HG02885 (cell line): Measurements from ENCODE around the gene METRN.
"Not testable (repeated sequence)": the region's sequence is repeated elsewhere in the genome, so short reads cannot be mapped to it uniquely, and the experiment has no call there.

ENCODE experiments used
- ATAC-seq: cut with Tn5 transposase; IDR thresholded peaks from one replicate; pipeline ENCODE4 v1.9.1; 2021; ENCODE audit warnings: mild to moderate bottlenecking; ENCODE audit not compliant: unreplicated experiment, poor library complexity

METRN gene

DNA sequence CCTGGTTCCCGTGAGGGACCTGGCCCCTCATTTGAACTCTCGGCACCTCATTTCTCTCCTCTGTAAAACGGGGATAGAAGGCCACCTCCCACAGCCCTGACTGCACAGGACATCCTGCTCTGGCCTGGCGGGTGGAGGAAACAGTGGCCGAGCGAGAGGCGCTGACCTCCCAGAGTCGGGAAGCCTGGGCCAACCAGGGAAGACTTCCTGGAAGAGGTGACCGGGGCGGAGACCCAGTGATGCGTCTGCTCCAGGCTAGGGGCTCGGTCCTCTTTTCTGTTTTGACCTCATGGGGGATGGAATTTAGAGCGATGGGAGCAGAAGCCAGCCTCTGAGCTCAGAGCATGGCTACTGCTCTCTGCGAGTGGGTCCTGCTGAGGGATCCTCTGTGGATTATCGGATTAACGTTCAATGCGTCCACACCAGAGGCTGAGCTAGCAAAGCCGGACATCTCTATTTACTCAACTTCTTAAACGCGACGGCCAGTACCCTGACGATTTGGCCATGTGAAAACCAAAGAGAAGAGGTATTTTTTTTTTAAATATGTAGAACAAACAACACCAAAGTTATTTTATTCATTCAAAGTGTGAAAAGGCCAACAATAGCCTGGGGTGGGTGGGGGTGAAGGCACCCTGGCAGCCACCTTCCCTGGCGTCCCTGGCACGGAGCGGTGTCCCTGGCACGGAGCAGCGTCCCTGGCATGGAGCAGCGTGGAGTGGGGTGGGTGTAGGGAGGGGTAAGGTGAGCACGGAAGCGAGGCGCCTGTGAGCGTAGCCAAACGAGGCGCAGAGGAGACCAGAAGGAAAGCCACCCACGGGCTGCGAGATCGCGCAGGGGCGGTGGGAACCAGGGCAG, 36.5 kb downstream of the METRN start:
- no peak for ATAC-seq

DNA sequence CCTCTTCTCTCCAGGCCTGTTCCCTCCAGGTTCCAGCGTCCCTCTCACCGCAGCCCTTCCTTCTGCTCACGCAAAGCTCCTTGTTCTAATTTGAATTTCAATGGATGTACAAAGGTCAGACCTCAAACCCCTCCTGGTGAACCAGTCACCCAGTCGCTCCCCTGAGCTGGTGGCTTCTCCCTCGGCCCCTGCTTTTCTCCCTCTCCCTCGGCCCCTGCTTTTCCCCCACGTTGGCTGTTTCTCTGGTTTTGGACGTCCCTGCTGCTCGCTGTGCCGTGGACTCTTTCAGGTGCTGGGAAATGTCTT, 37.0 kb downstream of the METRN start:
- no peak for ATAC-seq

DNA sequence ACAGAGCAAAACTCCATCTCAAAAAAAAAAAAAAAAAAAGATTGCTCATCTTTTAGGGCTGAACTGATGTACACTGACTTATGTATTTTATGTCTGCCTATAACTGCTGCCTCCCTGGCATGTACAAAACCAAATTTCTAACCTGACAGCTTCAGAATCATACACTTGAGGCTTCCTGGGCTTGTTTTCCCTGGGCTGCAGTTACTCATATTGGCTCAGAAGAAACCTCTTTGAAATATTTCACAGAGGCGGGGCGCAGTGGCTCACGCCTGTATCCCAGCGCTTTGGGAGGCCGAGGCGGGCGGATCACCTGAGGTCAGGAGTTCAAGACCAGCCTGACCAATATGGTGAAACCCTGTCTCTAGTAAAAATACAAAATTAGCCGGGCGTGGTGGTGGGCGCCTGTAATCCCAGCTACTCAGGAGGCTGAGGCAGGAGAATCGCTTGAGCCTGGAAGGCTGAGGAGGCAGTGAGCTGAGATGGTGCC, 39.2 kb downstream of the METRN start:
- ATAC-seq = not testable (repeated sequence)

DNA sequence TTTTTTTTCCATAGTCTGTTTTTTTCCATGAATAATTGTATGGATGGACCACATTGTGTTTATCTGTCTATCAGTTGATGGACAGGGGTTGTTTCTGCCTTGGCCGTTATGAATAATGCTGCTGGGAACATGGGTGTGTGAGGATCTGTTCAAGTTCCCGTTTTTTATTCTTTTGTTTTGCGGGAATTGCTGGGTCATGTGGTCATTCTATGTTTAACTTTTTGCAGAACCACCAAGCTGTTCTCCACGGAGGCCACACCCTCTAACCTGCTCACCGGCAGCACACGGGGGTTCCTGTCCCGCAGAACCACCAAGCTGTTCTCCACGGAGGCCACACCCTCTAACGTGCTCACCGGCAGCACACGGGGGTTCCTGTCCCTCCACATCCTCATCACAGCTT, 39.7 kb downstream of the METRN start:
- no peak for ATAC-seq

DNA sequence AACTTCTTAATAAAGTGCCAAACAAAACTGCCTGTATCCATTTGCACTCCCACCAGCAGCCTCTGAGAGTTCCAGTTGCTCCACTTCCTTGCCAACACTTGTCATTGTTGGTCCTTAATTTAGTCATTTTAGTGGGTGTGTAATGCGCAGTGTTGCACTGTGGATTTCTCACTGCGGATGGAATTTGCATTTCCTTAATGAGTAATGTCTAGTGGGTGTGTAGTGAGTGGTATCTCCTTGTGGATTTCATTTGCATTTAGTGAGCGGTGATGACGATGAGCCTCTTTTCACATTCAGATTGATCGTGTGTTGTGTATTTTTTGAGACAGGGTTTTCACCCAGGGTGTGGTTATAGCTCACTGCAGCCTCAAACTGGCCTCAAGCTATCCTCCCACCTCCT, 41.5 kb downstream of the METRN start:
- ATAC-seq = no peak

DNA sequence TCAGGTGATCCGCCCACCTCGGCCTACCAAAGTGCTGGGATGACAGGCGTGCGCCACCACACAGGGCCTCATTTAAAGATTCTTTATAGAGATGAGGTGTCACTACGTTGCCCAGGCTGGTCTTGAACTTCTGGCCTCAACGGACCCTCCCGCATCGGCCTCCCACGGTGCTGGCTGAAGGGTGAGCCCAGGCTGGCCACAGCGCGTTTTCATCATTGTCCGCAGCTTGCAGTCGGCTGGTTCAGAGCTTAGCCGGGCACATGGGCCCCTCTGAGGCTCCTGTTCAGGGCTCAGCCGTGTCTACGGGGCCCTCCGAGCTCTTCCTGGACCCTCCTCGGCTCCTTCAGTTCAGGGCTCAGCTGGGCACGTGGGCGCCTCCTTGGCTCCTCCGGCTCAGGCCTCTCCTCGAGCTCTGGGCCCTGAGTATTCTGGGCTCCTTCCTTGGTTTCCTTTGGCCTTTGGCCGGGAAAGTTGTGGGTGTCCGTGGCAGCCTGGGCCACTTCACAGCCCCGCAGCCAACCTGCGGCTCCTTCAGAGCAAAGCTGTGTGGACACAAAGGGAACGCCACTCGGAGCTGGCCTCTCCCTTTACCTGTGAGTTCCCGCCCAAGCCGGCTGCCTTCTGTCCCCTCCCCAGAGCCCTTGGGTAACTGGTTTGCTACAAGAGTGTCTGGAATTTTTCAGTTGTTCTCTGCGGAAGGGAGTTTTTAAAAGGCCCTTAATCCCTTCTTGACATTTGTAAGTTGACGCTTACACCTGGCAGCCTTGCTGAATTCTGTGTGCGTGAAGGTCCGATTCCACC, 44.4 kb downstream of the METRN start:
- no peak for ATAC-seq

DNA sequence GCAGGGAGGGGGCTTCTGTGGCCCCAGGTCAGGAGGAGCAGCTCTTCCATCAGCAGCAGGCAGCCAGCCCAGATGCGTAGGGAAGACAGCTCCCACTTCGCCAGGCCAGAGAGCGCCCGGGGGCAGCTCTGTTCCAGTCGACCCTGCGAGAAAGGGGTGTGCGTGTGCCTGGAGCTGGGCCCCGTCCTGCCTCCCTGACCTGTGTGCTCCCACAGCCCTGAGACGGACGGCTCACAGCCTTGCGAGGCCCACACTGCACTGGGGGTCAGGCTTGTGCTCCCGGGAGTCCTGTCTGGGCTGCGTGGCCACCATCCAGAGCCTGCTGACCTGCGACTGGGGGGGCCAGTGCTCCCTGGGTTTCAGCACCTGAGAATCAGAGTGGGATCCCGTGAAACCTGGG, 45.1 kb downstream of the METRN start:
- no peak for ATAC-seq

DNA sequence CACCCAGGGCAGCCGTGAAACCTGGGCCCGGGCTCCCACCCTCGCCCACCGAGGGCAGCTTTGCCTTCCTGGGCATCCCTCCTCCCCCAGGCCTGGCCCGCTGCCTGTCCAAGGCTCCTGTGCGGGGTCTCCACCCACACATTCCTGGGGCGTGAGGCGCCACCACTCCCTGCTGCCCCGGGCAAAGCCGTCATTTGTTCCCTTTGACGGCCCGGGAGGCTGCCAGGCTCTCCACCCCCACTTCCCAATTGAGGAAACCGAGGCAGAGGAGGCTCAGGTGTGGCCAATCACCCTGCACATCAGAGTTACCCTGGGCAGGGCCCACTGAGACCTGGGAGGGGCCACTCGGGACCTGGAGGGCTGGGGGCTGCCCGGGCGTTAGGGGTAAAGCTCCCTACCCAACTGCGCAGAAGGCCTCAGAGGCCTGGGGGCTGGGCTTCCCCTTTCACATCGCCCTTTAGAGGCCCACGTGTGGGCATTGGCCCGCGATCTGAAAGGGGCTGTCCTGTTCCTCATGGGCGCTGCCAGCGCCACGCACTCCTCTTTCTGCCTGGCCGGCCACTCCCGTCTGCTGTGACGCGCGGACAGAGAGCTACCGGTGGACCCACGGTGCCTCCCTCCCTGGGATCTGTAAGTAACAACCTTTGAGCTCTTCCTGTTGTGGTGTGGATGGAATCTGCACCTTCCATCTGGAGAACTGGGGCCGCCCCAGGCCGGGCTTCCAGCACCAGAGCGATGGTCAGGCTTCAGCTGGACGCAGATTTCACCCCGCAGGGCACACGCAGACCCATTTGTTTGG, 45.8 kb downstream of the METRN start, which contains the start of gene MSLN:
MSLN (plus strand) TSS at position 190 of the 799 bp plus-strand sequence. CDS start 1,947 bp downstream, outside the sequence.
- no peak for ATAC-seq

DNA sequence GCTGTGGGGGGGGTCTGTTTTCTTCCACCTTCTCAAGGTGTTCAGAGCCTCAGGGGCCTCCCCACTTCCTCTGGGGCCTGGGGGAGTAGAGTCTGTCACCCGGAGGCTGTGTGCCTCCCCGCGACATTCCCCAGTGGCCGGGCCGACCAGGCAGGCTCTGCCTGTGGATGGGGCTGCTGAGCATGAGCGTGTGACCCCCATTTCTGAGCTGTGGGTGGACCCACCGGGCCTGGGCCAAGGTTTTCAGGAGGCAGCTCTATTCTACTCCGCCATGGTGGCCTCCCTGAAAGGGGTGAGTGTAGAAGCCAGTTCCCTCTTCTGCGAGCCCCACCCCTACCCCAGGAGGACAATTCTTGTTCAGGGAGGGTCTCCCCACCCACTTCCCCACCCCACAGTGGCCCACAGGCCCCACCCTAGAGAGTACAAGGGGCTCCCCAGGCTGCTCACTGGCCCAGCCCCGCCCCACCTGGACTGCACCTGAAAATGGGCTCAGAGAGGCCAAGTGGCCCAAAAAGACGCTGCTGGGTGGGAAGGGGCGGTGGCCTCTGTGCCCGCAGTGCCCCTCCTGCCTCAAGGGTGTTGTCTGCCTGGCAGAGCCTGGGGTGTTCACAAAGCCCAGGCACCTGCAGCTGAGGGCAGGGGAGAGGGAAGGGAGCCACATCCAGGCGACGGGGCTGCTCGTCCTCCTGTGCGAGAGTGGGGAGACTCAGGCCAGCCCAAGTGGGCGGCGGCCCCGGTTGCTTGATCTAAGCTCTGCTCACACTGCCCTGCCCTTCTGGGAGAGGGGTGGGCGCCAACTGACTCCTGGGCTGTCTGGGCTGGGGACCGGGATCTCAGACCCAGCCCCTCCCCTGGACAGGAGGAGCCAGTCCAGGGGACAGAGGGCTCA, 47.0 kb downstream of the METRN start:
- ATAC-seq = no peak

DNA sequence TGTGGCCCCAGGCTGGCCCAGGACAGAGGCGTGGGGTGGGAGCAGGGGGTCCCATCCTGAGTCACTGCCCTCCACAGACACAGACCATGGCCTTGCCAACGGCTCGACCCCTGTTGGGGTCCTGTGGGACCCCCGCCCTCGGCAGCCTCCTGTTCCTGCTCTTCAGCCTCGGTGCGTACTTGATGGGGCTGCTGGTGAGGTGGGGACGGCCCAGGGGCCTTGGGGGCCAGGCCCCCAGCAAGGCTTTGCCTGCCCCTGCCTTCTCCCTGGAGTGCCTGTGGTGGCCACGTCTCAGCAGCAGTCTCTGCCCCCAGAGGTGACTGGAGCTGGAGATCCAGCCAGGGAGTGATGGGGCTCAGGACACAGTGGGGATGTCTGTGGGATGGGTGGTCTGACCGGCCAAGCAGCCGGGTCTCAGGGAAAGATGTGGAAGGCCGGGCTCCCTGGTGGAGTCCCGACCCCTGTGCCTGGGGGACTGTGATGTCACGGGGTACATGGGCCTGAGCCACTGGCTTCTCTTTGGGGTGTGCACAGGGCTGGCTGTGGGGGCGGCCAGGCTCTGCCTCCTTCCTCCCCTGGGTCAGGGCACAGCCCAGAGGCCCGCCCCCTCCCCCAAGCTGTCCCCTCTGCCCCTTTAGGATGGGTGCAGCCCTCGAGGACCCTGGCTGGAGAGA, 47.8 kb downstream of the METRN start:
- no peak for ATAC-seq

DNA sequence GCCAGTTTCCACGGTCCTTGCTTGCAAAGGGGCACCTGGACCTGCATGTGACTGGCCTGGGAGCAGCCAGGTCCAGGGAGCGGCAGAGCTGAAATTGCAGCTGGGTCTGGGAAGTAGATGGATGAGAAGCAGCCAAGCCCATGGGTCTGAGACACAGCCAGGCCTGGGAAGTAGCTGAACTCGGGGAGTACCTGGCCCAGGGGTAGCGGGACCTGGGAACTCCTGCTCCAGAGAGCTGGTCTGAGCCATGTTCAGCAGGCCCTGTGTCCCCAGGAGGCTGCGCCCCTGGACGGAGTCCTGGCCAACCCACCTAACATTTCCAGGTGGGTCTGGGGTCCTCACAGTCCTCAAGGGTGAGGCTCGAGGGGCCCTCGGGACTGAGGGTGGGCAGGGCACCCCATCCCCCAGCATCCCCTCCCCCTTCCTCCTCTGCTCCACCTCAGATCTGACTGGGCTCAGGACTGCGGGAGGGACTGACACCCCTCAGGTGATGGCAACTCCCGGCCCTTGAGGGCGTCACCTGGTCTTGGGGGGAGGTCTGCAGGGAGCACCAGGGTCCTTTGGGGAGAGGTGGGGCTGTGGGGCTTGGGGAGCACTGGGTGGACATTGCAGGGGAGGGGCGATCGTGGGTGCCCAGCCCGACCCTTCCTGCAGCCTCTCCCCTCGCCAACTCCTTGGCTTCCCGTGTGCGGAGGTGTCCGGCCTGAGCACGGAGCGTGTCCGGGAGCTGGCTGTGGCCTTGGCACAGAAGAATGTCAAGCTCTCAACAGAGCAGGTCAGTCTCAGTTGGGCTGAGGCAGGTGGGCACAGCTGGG, 48.7 kb downstream of the METRN start:
- no peak for ATAC-seq

DNA sequence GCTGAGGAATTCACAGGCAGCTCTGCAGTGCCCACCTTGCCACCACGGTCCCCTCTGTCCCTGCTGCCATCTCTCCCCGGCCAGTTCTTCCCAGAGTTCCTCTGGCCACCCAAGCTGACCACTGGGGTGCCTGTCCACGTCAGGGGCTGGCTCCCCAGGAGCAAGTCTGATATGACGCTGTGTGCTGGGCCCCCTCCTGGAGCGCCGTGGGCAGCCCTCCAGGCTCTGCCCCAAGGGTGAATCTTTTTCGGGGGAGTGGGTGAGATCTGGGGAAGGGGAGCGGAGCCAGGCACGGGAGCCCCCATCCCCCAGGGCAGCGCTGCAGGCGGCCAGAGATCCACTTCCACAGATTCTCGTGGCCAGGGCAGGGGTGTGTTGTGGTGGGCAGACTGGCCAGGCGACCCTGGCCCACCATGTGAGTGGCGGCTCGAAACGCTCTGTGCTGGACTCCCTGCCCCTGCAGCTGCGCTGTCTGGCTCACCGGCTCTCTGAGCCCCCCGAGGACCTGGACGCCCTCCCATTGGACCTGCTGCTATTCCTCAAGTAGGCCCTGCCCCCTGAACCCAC, 49.3 kb downstream of the METRN start:
- no peak for ATAC-seq

DNA sequence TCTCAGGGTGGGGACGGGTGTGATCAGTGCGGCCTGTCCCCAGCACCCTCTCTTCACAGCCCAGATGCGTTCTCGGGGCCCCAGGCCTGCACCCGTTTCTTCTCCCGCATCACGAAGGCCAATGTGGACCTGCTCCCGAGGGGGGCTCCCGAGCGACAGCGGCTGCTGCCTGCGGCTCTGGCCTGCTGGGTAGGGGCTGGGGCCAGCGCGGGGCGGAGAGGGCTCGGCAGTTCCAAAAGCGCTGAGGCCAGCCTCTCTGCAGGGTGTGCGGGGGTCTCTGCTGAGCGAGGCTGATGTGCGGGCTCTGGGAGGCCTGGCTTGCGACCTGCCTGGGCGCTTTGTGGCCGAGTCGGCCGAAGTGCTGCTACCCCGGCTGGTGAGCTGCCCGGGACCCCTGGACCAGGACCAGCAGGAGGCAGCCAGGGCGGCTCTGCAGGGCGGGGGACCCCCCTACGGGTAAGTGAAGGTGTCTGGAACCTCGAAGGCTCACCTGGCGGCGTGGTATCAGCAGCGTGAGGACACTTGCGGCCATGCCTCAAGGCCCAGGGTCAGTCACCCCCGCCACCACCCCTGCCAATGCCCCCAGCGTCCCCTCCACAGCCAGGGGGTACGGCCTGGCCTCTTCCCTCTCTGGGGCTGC, 50.0 kb downstream of the METRN start:
- no peak for ATAC-seq

DNA sequence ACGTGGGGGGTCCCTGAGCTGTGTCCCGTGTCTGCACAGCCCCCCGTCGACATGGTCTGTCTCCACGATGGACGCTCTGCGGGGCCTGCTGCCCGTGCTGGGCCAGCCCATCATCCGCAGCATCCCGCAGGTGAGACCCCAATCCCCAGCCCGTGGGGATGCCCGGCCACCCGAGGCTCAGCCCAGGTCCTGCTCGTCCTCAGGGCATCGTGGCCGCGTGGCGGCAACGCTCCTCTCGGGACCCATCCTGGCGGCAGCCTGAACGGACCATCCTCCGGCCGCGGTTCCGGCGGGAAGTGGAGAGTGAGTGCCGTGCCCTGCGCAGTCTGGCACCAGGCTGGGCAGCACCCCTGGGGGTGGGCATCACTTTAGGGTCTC, 50.6 kb downstream of the METRN start:
- no peak for ATAC-seq

DNA sequence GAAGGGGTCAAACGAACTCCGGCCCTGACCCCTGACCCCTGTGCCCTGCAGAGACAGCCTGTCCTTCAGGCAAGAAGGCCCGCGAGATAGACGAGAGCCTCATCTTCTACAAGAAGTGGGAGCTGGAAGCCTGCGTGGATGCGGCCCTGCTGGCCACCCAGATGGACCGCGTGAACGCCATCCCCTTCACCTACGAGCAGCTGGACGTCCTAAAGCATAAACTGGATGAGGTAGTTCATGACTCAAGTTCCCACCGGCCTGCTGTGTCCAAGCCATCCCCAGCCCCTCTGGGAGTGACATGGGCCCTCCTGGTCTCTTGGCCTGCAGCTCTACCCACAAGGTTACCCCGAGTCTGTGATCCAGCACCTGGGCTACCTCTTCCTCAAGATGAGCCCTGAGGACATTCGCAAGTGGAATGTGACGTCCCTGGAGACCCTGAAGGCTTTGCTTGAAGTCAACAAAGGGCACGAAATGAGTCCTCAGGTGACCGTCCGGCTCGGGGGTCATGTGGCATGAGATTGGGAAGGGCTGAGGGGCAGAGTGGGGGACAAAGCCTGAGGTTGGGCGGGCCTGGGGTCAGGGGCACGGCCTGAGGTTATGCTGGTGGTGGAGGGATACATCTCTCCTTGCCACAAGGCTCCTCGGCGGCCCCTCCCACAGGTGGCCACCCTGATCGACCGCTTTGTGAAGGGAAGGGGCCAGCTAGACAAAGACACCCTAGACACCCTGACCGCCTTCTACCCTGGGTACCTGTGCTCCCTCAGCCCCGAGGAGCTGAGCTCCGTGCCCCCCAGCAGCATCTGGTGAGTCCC, 51.3 kb downstream of the METRN start:
- ATAC-seq = no peak

DNA sequence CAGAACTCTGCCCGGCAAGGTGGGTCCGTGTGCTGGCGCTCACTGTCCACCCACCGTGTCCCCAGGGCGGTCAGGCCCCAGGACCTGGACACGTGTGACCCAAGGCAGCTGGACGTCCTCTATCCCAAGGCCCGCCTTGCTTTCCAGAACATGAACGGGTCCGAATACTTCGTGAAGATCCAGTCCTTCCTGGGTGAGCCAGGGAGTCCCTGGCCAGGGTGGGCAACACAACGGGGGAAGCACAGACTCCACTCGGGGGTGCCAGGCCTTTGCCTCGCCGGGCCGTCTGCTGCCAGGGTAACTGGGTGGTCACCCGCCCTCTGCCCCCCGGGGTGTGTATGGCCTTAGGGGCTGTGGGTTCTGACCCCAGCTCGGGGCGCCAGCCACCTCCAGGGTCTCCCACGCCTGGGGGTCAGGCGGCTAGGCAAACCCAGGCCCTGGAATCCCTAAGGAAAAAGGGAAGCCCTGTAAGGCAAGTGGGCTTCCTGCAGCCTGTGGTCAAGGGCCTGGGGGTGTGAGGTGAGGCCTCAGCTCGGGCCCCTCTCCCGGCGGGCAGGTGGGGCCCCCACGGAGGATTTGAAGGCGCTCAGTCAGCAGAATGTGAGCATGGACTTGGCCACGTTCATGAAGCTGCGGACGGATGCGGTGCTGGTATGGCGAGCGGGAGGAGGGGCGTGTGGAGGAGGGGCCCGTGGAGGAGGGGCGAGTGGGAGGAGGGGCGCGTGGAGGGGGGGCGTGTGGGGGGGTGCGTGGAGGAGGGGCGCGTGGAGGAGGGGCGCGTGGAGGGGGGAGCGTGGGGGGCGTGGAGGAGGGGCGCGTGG, 52.1 kb downstream of the METRN start:
- ATAC-seq = no peak
